Fibroblast of lung (primary cell): ENCODE data around the gene TCP11. TPM values are rescaled to one million over a fixed set of nuclear protein-coding genes. Genes with fewer than 3 reads are reported as not detected.

Experiments
- DNase-seq, 2 donors: peaks; one replicate each; pipeline versions ENCODE4 v3.0.0 to v3.0.0-alpha.2; 2010; ENCODE audit warnings: low read depth in 2 of 2
- H2AFZ ChIP-seq: 2 replicates; pipeline ENCODE4 v1.5.1; 2012; ENCODE audit warnings: low read length, control low read depth, inconsistent platforms
- H3K27ac ChIP-seq: 2 replicates; pipeline ENCODE4 v1.5.1; 2011; ENCODE audit warnings: low read length, control low read depth; ENCODE audit not compliant: insufficient read depth
- H3K27me3 ChIP-seq: 2 replicates; pipeline ENCODE4 v1.5.1; 2011; ENCODE audit warnings: mild to moderate bottlenecking, low read length; ENCODE audit not compliant: control insufficient read depth, insufficient read depth
- H3K36me3 ChIP-seq: 2 replicates; pipeline ENCODE4 v1.5.1; 2011; ENCODE audit warnings: low read length; ENCODE audit not compliant: control insufficient read depth, insufficient read depth
- H3K4me1 ChIP-seq: 2 replicates; pipeline ENCODE4 v1.5.1; 2011; ENCODE audit warnings: low read length; ENCODE audit not compliant: control insufficient read depth, insufficient read depth; ENCODE audit errors: extremely low read depth
- H3K4me2 ChIP-seq: 2 replicates; pipeline ENCODE4 v1.5.1; 2011; ENCODE audit warnings: low read length, control low read depth; ENCODE audit not compliant: insufficient read depth; ENCODE audit errors: extremely low read depth
- H3K4me3 ChIP-seq, 4 experiments: fragments of 200-600 bp in 1 of 4; sonication (generic) in 1 of 4; replicated peaks in 1 of 4; 2 replicates each; pipeline ENCODE4 v1.5.1; 2011 to 2016; ENCODE audit warnings: low read length in 4 of 4, low read depth in 3 of 4, mild to moderate bottlenecking in 3 of 4, control low read depth in 2 of 4, inconsistent platforms in 1 of 4, mixed read lengths in 1 of 4; ENCODE audit not compliant: insufficient read depth in 1 of 4; ENCODE audit errors: control extremely low read depth in 1 of 4
- H3K79me2 ChIP-seq: 2 replicates; pipeline ENCODE4 v1.5.1; 2012; ENCODE audit warnings: mild to moderate bottlenecking, low read length, inconsistent platforms; ENCODE audit not compliant: control insufficient read depth, insufficient read depth
- H3K9ac ChIP-seq: 2 replicates; pipeline ENCODE4 v1.5.1; 2011; ENCODE audit warnings: mild to moderate bottlenecking, low read length, control low read depth; ENCODE audit not compliant: insufficient read depth
- H3K9me3 ChIP-seq: 2 replicates; pipeline ENCODE4 v1.5.1; 2012; ENCODE audit warnings: low read depth, low read length; ENCODE audit not compliant: control insufficient read depth, insufficient read depth
- H4K20me1 ChIP-seq: 2 replicates; pipeline ENCODE4 v1.5.1; 2011; ENCODE audit warnings: low read length; ENCODE audit not compliant: control insufficient read depth, insufficient read depth; ENCODE audit errors: extremely low read depth
- EZH2 ChIP-seq: IDR thresholded peaks from 2 replicates; pipeline ENCODE4 v1.5.1; 2012; ENCODE audit warnings: low read length, control low read depth, mild to moderate bottlenecking; ENCODE audit errors: missing control alignments
- polyA plus RNA-seq, 2 donors: library from polyadenylated mRNA; depleted of rRNA in 1 of 2; stranded (reverse) in 1 of 2; unstranded in 1 of 2; fragments of >200 nt; gene quantifications; 2 replicates each; pipeline ENCODE4 v1.2.1, GENCODE V29; 2011 to 2012; ENCODE audit warnings: missing spikeins in 1 of 2
- total RNA-seq: library from RNA; depleted of rRNA; stranded (reverse); fragments of >200 nt; gene quantifications from 2 replicates; pipeline ENCODE4 v1.2.1, GENCODE V29; 2014
- TF ChIP-seq, protein P1 (sequence below), 2 donors: IDR thresholded peaks in 1 of 2; conservative IDR thresholded peaks in 1 of 2; 1 replicate in 1 of 2; 2 replicates in 1 of 2; pipeline ENCODE4 v1.5.1; 2011 to 2012; ENCODE audit warnings: low read length in 2 of 2, control low read depth in 1 of 2, inconsistent platforms in 1 of 2, low read depth in 1 of 2, mild to moderate bottlenecking in 1 of 2

Gene TCP11
- total and polyA plus RNA-seq, 2 donors (not counting 1 experiment from before 2014, with no cell fraction given): 0.17 to 0.24 TPM

DNA sequence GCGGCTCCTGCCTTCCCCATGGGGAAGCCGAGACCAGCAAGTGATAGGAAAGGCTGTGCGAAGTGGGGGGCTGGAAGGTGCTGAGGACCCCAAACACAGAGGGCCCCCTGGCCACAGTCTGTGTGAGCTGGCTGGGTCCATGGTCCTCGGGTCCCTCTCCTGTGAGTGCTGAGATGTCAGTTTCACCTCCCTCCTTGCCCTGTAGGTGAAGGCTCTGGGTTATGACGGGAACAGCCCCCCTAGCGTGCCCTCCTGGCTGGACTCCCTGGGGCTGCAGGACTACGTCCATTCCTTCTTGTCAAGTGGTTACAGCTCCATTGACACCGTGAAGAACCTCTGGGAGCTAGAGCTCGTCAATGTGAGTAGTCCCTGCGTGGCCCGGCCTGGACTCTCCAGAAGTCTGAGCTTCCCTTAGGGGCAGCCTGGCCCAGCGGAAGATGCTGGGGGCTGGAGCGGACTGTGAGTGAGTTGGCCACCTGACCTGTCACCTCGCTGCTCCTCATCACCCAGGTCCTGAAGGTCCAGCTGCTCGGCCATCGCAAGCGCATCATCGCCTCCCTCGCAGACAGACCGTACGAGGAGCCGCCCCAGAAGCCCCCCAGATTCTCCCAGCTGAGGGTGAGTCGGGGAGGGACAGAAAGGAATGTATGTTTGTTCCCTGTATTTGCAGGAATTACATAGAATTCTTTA is 61.7 kb downstream of the TCP11 start:
- no peak overlapping the region for H3K4me3 ChIP-seq
- no peaks in the 10 kb centered on the region for H3K9me3 ChIP-seq
- no peaks in the 10 kb centered on the region for H3K27me3 ChIP-seq
- no peak overlapping the region for H3K4me2 ChIP-seq
- H3K4me1 ChIP-seq: no peaks in the 10 kb centered on the region
- no peak for DNase-seq
- no peaks in the 10 kb centered on the region for H4K20me1 ChIP-seq
- no peaks in the 10 kb centered on the region for H3K36me3 ChIP-seq
- no peak overlapping the region for H3K27ac ChIP-seq
- no peaks in the 10 kb centered on the region for H3K79me2 ChIP-seq
- no peak overlapping the region for H3K9ac ChIP-seq
- H2AFZ ChIP-seq: no peak overlapping the region
- no peak for TF ChIP-seq EZH2
- TF ChIP-seq, protein P1, sequence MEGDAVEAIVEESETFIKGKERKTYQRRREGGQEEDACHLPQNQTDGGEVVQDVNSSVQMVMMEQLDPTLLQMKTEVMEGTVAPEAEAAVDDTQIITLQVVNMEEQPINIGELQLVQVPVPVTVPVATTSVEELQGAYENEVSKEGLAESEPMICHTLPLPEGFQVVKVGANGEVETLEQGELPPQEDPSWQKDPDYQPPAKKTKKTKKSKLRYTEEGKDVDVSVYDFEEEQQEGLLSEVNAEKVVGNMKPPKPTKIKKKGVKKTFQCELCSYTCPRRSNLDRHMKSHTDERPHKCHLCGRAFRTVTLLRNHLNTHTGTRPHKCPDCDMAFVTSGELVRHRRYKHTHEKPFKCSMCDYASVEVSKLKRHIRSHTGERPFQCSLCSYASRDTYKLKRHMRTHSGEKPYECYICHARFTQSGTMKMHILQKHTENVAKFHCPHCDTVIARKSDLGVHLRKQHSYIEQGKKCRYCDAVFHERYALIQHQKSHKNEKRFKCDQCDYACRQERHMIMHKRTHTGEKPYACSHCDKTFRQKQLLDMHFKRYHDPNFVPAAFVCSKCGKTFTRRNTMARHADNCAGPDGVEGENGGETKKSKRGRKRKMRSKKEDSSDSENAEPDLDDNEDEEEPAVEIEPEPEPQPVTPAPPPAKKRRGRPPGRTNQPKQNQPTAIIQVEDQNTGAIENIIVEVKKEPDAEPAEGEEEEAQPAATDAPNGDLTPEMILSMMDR (conservative IDR thresholded peaks at IDR 0.05 in 1 of 2, IDR thresholded peaks at IDR 0.05 in 1 of 2; ENCODE audit: low read depth in 1 of 2, low read length in 2 of 2): no peak

DNA sequence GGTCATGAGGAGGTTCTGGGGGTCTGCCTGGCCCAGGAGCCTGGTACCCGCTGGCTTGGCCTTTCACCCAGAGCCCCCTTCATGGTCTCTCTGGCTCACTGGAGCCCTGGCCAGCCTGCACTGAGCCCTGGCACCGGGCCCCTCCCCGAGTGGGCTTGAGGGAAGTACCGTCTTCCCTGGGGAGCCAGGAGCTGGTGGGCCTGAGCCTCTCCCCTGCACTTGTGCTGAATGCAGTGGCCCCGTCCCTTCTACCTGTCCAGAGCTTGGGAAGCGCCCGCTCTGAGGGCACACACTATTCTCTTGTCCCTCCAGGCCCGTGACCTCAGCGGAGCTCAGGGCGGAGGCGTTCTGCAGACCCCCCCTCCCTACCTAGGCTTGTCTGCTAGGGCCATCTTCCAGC is 62.2 kb downstream of the TCP11 start:
- TF ChIP-seq, protein P1 (conservative IDR thresholded peaks at IDR 0.05 in 1 of 2, IDR thresholded peaks at IDR 0.05 in 1 of 2; ENCODE audit: low read depth in 1 of 2, low read length in 2 of 2): no peak
- no peak for TF ChIP-seq EZH2
- no peaks in the 10 kb centered on the region for H3K36me3 ChIP-seq
- H3K27me3 ChIP-seq: no peaks in the 10 kb centered on the region
- H3K79me2 ChIP-seq: no peaks in the 10 kb centered on the region
- H3K4me3 ChIP-seq: no peak overlapping the region
- H3K4me2 ChIP-seq: no peak overlapping the region
- H4K20me1 ChIP-seq: no peaks in the 10 kb centered on the region
- DNase-seq: no peak
- H2AFZ ChIP-seq: no peak overlapping the region
- H3K9ac ChIP-seq: no peak overlapping the region
- H3K4me1 ChIP-seq: no peaks in the 10 kb centered on the region
- H3K9me3 ChIP-seq: no peaks in the 10 kb centered on the region
- no peak overlapping the region for H3K27ac ChIP-seq

DNA sequence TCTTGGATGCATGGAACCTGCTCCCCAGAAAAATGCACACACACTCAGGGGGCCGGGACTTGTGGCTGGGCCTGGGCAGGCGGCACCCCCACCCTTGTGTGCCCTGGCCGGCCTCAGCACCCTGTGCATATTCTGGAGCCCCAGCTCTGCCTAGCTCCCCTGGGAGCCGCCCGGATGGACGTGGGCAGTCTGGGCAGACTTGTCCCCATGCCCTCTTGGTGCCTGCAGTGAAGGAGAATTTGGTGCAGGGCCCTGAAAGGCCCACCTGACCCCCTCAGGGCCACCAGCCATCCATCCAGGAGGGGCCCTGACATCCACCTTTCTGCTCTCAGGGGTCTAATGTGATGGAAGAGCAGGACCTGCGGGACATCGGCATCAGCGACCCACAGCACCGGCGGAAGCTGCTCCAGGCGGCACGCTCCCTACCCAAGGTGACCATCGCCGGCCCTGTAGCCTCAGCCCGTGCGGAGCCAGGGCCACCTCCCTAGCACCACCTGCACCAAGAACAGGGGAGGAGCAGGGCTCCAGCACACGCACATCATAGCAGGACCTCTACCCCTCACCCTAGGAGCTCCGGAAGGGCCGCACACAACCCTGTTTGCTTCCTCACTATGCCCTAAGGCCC is 62.8 kb downstream of the TCP11 start:
- Histone ChIP-seq H3K9me3 (no peaks in the 10 kb centered on the region), H3K36me3 (no peaks in the 10 kb centered on the region), H3K4me1 (no peaks in the 10 kb centered on the region), H2AFZ (no peak overlapping the region), H3K4me3 (no peak overlapping the region), H4K20me1 (no peaks in the 10 kb centered on the region), H3K79me2 (no peaks in the 10 kb centered on the region), H3K27me3 (no peaks in the 10 kb centered on the region), H3K9ac (no peak overlapping the region), H3K4me2 (no peak overlapping the region), H3K27ac (no peak overlapping the region)
- TF ChIP-seq EZH2: no peak
- TF ChIP-seq, protein P1 (conservative IDR thresholded peaks at IDR 0.05 in 1 of 2, IDR thresholded peaks at IDR 0.05 in 1 of 2; ENCODE audit: low read depth in 1 of 2, low read length in 2 of 2): no peak
- DNase-seq: no peak
